ENCODE data around the gene DIRAS2. TPM values are rescaled to one million over a fixed set of nuclear protein-coding genes. Genes with fewer than 3 reads are reported as not detected.

The DIRAS2 gene
- total RNA-seq, 1 donor from 2014 or later: not detected

DNA sequence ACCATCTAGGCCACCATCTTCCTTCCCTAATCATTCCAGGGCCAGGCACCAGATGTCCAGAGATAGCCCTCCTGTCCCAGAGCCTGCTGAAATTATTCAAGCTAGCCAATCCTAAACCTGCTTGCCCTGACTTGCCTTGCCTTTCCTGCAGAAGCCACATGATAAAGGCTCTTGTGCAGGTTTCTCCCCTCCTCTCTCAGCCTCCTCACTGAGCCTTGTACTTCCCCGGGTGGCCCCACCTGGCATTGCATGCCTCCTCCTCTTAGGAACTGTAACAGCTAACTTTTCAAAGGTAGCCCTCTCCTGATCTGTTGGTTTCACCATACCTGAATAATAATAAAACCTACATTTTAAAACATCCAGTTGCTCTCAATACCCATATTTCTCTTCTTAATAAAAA, 42.6 kb downstream of the DIRAS2 start:
- H3K27ac Mint-ChIP-seq: no peak overlapping the region

DNA sequence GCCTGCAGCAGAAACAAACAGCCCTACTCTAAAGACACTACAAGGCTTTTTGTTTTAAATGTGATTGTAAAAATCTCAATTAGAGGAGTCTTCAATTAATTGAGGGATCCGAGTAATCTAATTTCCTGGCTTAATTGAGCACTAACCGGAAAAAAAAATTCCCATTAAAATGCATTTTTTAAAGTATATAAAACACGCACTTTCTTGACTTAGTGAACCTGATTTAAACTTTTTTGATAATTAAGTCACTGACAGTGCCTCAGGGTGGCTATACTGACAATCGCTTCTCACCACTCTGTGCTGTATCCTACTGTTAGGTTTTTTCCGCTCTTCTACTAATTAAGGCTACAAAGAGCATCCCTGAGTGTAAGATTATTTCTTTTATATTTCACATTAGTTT, 44.4 kb downstream of the DIRAS2 start:
- Mint-ChIP-seq H3K27me3 (ENCODE audit: low read depth) (peaks cover 5% of the 10 kb centered on the region), H3K4me1 (ENCODE audit: low read depth) (no peaks in the 10 kb centered on the region), H3K9me3 (no peaks in the 10 kb centered on the region), H3K27ac (no peak overlapping the region), H3K4me3 (ENCODE audit: low read depth) (no peak overlapping the region), H3K36me3 (ENCODE audit: low read depth) (no peaks in the 10 kb centered on the region)
- no peak for DNase-seq (ENCODE audit: low spot score)
- intact Hi-C loops (cut with micrococcal nuclease): loop anchor here (10.0 kb wide), 1 partner anchor 407 kb away; no protein-coding TSS in a partner anchor

More for the DNA sequence above, 42.6 kb downstream of the DIRAS2 start:
- intact Hi-C loops (cut with micrococcal nuclease): no loop called here
- H3K4me1 Mint-ChIP-seq (ENCODE audit: low read depth): no peaks in the 10 kb centered on the region
- DNase-seq (ENCODE audit: low spot score): no peak
- no peaks in the 10 kb centered on the region for H3K9me3 Mint-ChIP-seq
- H3K4me3 Mint-ChIP-seq (ENCODE audit: low read depth): no peak overlapping the region
- no peaks in the 10 kb centered on the region for H3K36me3 Mint-ChIP-seq (ENCODE audit: low read depth)
- peaks cover 5% of the 10 kb centered on the region for H3K27me3 Mint-ChIP-seq (ENCODE audit: low read depth)

DNA sequence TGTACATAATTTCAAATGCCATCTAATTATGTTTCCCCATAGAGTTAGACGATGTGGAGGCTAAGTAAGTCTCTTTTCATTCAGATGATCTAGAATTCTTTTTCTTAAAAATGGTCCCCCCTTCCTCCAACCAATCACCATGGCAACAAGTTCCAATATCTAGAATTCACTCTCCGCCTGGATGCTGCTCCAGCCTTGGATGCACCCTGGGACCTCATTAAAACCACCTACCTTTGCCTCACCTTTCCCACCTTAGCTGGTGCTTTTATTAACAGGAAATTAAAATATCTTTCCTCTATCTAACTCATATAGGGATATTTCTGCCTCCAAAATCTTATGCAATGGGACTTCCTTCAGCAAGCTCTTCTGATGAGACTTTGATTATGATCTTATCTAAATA, 49.0 kb downstream of the DIRAS2 start:
- H3K4me1 Mint-ChIP-seq (ENCODE audit: low read depth): no peaks in the 10 kb centered on the region
- H3K27ac Mint-ChIP-seq: no peak overlapping the region
- no peak overlapping the region for H3K4me3 Mint-ChIP-seq (ENCODE audit: low read depth)
- H3K27me3 Mint-ChIP-seq (ENCODE audit: low read depth): peaks cover 6% of the 10 kb centered on the region
- no peak for DNase-seq (ENCODE audit: low spot score)
- intact Hi-C loops (cut with micrococcal nuclease): loop anchor here (10.0 kb wide), 1 partner anchor 411 kb away; no protein-coding TSS in a partner anchor
- no peaks in the 10 kb centered on the region for H3K9me3 Mint-ChIP-seq
- H3K36me3 Mint-ChIP-seq (ENCODE audit: low read depth): no peaks in the 10 kb centered on the region

- intact Hi-C loops (cut with micrococcal nuclease): no loop called here
- DNase-seq (ENCODE audit: low spot score): no peak
- H3K36me3 Mint-ChIP-seq (ENCODE audit: low read depth): no peaks in the 10 kb centered on the region
- no peaks in the 10 kb centered on the region for H3K4me1 Mint-ChIP-seq (ENCODE audit: low read depth)
- no peak overlapping the region for H3K4me3 Mint-ChIP-seq (ENCODE audit: low read depth)
- H3K27me3 Mint-ChIP-seq (ENCODE audit: low read depth): peaks cover 16% of the 10 kb centered on the region
- H3K9me3 Mint-ChIP-seq: no peaks in the 10 kb centered on the region
- no peak overlapping the region for H3K27ac Mint-ChIP-seq
These were observed 62.0 kb downstream of the DIRAS2 start for GRCh38 chr9:90580576-90580975.

- peaks cover 22% of the 10 kb centered on the region for H3K27me3 Mint-ChIP-seq (ENCODE audit: low read depth)
- no peak overlapping the region for H3K4me3 Mint-ChIP-seq (ENCODE audit: low read depth)
- no peak overlapping the region for H3K27ac Mint-ChIP-seq
- DNase-seq (ENCODE audit: low spot score): no peak
- intact Hi-C loops (cut with micrococcal nuclease): no loop called here
- H3K9me3 Mint-ChIP-seq: no peaks in the 10 kb centered on the region
- H3K4me1 Mint-ChIP-seq (ENCODE audit: low read depth): no peaks in the 10 kb centered on the region
- no peaks in the 10 kb centered on the region for H3K36me3 Mint-ChIP-seq (ENCODE audit: low read depth)
These were observed 63.4 kb downstream of the DIRAS2 start for GRCh38 chr9:90579181-90579580.

DNA sequence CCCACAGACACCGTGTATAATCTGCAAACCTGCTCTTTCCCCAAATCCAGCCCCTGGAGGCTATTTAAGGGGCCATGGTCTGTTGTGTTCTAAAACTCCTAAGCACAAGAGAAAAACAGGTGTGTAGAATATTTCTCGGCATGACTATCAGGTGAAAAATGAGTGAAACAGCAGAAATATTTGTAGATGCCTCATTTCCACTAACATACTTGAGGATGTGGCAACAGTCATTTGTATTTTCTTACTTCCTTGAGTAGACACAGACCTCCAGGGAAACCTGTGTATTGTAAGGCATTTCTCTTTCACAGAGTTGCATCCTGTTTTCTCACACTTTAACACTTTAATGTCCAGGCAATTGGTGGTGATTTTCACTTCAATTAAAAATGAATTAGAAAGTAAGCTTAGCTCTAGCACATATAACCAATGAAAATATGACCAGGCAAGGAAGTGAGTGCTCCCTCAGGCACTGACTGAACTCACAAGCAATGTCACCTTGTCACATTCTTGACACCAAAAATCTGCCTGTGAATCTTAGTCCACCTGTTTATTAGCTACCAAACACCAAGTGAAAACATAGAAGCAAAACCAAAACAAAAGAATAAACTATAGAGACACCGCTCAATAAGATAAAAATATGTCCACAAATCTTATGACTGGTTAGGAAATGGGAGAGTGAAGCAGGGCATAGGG, 64.4 kb downstream of the DIRAS2 start:
- no peak overlapping the region for H3K4me3 Mint-ChIP-seq (ENCODE audit: low read depth)
- H3K9me3 Mint-ChIP-seq: no peaks in the 10 kb centered on the region
- intact Hi-C loops (cut with micrococcal nuclease): no loop called here
- no peaks in the 10 kb centered on the region for H3K4me1 Mint-ChIP-seq (ENCODE audit: low read depth)
- no peak overlapping the region for H3K27ac Mint-ChIP-seq
- H3K27me3 Mint-ChIP-seq (ENCODE audit: low read depth): peaks cover 24% of the 10 kb centered on the region
- DNase-seq (ENCODE audit: low spot score): no peak
- H3K36me3 Mint-ChIP-seq (ENCODE audit: low read depth): no peaks in the 10 kb centered on the region

GRCh38 chr9:90569511-90569910, 73.1 kb downstream of the DIRAS2 start:
- Mint-ChIP-seq H3K27me3 (ENCODE audit: low read depth) (peaks cover 6% of the 10 kb centered on the region), H3K36me3 (ENCODE audit: low read depth) (no peaks in the 10 kb centered on the region), H3K9me3 (no peaks in the 10 kb centered on the region), H3K27ac (no peak overlapping the region), H3K4me3 (ENCODE audit: low read depth) (no peak overlapping the region), H3K4me1 (ENCODE audit: low read depth) (no peaks in the 10 kb centered on the region)
- no peak for DNase-seq (ENCODE audit: low spot score)
- intact Hi-C loops (cut with micrococcal nuclease): no loop called here

GRCh38 chr9:90568667-90569066, 74.0 kb downstream of the DIRAS2 start:
- no peak overlapping the region for H3K27ac Mint-ChIP-seq
- no peaks in the 10 kb centered on the region for H3K9me3 Mint-ChIP-seq
- H3K4me1 Mint-ChIP-seq (ENCODE audit: low read depth): no peaks in the 10 kb centered on the region
- intact Hi-C loops (cut with micrococcal nuclease): no loop called here
- H3K27me3 Mint-ChIP-seq (ENCODE audit: low read depth): peaks cover 5% of the 10 kb centered on the region
- H3K4me3 Mint-ChIP-seq (ENCODE audit: low read depth): no peak overlapping the region
- no peak for DNase-seq (ENCODE audit: low spot score)
- no peaks in the 10 kb centered on the region for H3K36me3 Mint-ChIP-seq (ENCODE audit: low read depth)

DNA sequence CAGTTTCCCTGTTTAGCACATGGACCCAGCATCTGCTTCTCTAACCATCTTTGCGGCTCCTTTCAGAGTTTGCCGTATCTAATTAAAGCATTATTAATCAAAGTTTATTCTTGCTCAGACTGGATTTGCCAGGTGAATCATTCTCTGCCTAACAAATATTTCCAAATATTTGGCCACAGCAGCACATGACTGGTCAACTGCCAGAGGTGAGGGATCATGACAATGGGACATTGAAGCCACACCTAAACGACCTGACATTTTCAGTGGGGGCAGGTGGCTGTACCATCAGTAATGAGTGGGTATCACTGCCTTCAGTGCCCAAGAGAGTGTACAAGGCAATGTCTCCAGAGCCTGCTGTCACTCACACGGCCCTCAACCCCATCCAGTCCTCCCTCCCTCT, 80.4 kb downstream of the DIRAS2 start:
- Mint-ChIP-seq H3K4me3 (ENCODE audit: low read depth) (no peak overlapping the region), H3K27me3 (ENCODE audit: low read depth) (no peaks in the 10 kb centered on the region), H3K36me3 (ENCODE audit: low read depth) (no peaks in the 10 kb centered on the region), H3K4me1 (ENCODE audit: low read depth) (no peaks in the 10 kb centered on the region), H3K9me3 (no peaks in the 10 kb centered on the region), H3K27ac (no peak overlapping the region)
- intact Hi-C loops (cut with micrococcal nuclease): no loop called here
- DNase-seq (ENCODE audit: low spot score): no peak

Other genes with a start within 250 kb of the DIRAS2 start
- 0.23 and 0.80 TPM in 2 replicates for gene SYK, start 159.0 kb upstream of the DIRAS2 start, total RNA-seq

Measured in activated T-helper 2 cell treated with anti-CD3 and anti-CD28 coated beads, Interferon-gamma antibody, Interleukin-2, Interleukin-4, amounts not matched to agents 10 μg/mL and 5 μg/mL and 100 μg/mL, durations not matched to agents 14 hours and 24 hours and 36 hours (primary cell).